Progenitor cell of endocrine pancreas (in vitro differentiated cells): ENCODE results near the gene PLAAT5. TPM values are rescaled to one million over a fixed set of nuclear protein-coding genes. Genes with fewer than 3 reads are reported as not detected.
"Not testable (repeated sequence)": the region's sequence is repeated elsewhere in the genome, so short reads cannot be mapped to it uniquely, and the experiment has no call there.

Experiments used
- DNase-seq: peaks from one replicate; pipeline ENCODE4 v3.0.0; 2021; ENCODE audit warnings: low spot score; ENCODE audit not compliant: unreplicated experiment
- H3K27ac Mint-ChIP-seq: 2 replicates; pipeline ENCODE4 v1.8.0; 2021; ENCODE audit warnings: mild to moderate bottlenecking, moderate library complexity, mixed read lengths
- H3K27me3 Mint-ChIP-seq: 2 replicates; pipeline ENCODE4 v1.8.0; 2021; ENCODE audit warnings: mixed read lengths
- H3K36me3 Mint-ChIP-seq: 2 replicates; pipeline ENCODE4 v1.8.0; 2022; ENCODE audit warnings: mixed read lengths; ENCODE audit not compliant: insufficient read depth
- H3K4me1 Mint-ChIP-seq: 2 replicates; pipeline ENCODE4 v1.8.0; 2021; ENCODE audit warnings: low read depth, mixed read lengths
- H3K4me3 Mint-ChIP-seq: 2 replicates; pipeline ENCODE4 v1.8.0; 2021; ENCODE audit warnings: low read depth, mild to moderate bottlenecking, moderate library complexity, mixed read lengths
- H3K9me3 Mint-ChIP-seq: 2 replicates; pipeline ENCODE4 v1.8.0; 2021; ENCODE audit warnings: low read depth, mixed read lengths
- total RNA-seq: library from RNA; stranded (reverse); gene quantifications from 2 replicates; pipeline ENCODE4 v1.2.1, GENCODE V29; 2021
- TF ChIP-seq, protein P1 (sequence below): fragments of 200-600 bp; sonication (generic); IDR thresholded peaks from one replicate; pipeline ENCODE4 v1.5.0; 2021; ENCODE audit warnings: antibody characterized with exemption, mild to moderate bottlenecking; ENCODE audit not compliant: unreplicated experiment

PLAAT5 gene
- total RNA-seq, 1 donor from 2014 or later: 27.1 TPM

DNA sequence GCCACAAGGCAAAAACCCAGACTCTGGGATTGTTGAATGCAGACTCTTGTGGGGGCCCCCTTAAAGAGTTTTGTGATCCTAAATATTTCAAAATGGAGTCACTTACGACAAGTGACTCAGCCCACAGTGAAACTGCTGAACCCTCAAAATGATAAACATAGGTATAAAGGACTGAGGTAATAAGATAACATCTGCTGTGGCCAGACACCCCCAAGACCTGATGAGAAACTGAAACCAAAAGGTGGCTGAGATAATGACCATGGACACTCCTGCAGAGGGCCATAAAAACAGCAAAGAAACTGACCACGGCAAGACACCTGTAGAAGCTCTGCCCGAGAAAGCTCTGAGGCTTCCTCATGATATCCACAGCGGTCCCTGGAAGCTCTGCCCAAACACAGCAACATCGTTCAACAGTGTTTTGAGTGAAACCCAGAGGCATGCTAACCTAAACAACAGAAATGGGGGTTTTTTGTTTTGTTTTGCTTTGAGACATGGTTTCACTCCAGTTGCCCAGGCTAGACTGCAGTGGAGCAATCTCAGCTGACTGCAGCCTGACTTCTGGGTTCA, 44.0 kb upstream of the PLAAT5 start:
- Mint-ChIP-seq H3K4me1 (peaks cover 32% of the 10 kb centered on the region), H3K27ac (peak overlapping the region; percentile 16), H3K36me3 (no peaks in the 10 kb centered on the region), H3K27me3 (no peaks in the 10 kb centered on the region), H3K9me3 (no peaks in the 10 kb centered on the region), H3K4me3 (no peak overlapping the region)
- TF ChIP-seq, protein P1, sequence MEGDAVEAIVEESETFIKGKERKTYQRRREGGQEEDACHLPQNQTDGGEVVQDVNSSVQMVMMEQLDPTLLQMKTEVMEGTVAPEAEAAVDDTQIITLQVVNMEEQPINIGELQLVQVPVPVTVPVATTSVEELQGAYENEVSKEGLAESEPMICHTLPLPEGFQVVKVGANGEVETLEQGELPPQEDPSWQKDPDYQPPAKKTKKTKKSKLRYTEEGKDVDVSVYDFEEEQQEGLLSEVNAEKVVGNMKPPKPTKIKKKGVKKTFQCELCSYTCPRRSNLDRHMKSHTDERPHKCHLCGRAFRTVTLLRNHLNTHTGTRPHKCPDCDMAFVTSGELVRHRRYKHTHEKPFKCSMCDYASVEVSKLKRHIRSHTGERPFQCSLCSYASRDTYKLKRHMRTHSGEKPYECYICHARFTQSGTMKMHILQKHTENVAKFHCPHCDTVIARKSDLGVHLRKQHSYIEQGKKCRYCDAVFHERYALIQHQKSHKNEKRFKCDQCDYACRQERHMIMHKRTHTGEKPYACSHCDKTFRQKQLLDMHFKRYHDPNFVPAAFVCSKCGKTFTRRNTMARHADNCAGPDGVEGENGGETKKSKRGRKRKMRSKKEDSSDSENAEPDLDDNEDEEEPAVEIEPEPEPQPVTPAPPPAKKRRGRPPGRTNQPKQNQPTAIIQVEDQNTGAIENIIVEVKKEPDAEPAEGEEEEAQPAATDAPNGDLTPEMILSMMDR: no peak
- DNase-seq: no peak

- no peaks in the 10 kb centered on the region for H3K9me3 Mint-ChIP-seq
- no peak for DNase-seq
- no peaks in the 10 kb centered on the region for H3K36me3 Mint-ChIP-seq
- no peak overlapping the region for H3K4me3 Mint-ChIP-seq
- no peak overlapping the region for H3K27ac Mint-ChIP-seq
- peaks cover 41% of the 10 kb centered on the region for H3K4me1 Mint-ChIP-seq
- TF ChIP-seq, protein P1: no peak
- H3K27me3 Mint-ChIP-seq: no peaks in the 10 kb centered on the region
Measured at GRCh38 chr11:63534076-63534475, 43.1 kb upstream of the PLAAT5 start.

- Mint-ChIP-seq H3K4me3 (no peak overlapping the region), H3K36me3 (no peaks in the 10 kb centered on the region), H3K27me3 (no peaks in the 10 kb centered on the region), H3K27ac (peak overlapping the region; percentile 41), H3K9me3 (no peaks in the 10 kb centered on the region), H3K4me1 (peaks cover 49% of the 10 kb centered on the region)
- TF ChIP-seq, protein P1: no peak
- no peak for DNase-seq
Measured at GRCh38 chr11:63532799-63533475, 42.0 kb upstream of the PLAAT5 start.

DNA sequence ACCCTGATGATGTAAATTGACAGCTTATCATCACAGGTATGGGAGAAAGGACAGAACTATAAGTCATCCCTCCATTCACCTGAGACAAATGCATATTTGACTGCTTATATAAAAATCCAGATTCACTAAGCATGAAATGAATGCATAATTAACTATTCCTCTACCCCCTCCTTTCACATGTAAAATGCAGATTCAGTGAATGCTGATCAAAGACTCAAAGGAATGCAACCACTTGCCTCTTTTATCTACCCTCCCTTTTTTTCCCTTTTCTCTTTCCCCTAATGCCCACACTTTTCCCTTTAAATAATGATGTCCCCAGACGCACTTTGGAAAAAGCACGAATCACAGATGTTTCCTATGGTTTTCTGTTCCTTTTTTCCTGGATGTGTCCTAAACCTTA, 41.1 kb upstream of the PLAAT5 start:
- H3K27ac Mint-ChIP-seq: peak overlapping the region; percentile 33
- H3K4me3 Mint-ChIP-seq: no peak overlapping the region
- DNase-seq: no peak
- peaks cover 53% of the 10 kb centered on the region for H3K4me1 Mint-ChIP-seq
- H3K27me3 Mint-ChIP-seq: no peaks in the 10 kb centered on the region
- H3K36me3 Mint-ChIP-seq: no peaks in the 10 kb centered on the region
- TF ChIP-seq, protein P1: no peak
- H3K9me3 Mint-ChIP-seq: no peaks in the 10 kb centered on the region

DNA sequence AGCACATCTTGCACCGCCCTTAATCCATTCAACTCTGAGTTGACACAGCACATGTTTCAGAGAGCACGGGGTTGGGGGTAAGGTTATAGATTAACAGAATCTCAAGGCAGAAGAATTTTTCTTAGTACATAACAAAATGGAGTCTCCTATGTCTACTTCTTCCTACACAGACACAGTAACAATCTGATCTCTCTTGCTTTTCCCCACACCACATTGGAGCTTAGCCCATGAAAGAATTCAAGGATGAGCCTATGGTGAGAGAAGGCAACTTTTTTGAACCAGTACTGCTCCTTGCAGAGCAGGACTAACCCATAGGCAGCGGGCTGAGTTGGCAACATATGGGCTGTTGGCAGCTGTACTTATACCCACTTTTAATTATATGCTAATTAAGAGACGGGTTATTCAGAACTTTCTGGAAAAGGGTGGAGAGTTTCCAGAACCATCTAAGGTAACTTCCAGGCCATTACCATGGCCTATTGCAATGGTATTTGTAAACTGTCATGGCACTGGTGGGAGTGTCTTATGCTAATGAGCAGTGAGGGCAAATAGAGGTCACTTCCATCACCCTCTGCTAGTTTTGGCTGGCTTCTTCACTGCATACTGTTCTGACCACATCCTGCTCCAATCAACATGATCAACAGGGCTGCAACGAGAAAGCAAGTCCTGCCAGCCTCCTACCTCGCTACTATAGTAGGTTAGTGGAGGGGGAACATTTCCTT, 40.3 kb upstream of the PLAAT5 start:
- H3K27me3 Mint-ChIP-seq, H3K36me3 Mint-ChIP-seq, DNase-seq, H3K9me3 Mint-ChIP-seq: not testable (repeated sequence)
- peaks cover 53% of the 10 kb centered on the region for H3K4me1 Mint-ChIP-seq
- H3K4me3 Mint-ChIP-seq: peak overlapping the region; percentile 46
- peak overlapping the region; percentile 98 for H3K27ac Mint-ChIP-seq
